Measurements from ENCODE around the gene GNS.
"Not testable (repeated sequence)": the region's sequence is repeated elsewhere in the genome, so short reads cannot be mapped to it uniquely, and the experiment has no call there.

The GNS gene

GRCh38 chr12:64779354-64779974 is 20.3 kb upstream of the GNS start:
- no peak for DNase-seq

GRCh38 chr12:64775147-64775736 is 16.0 kb upstream of the GNS start:
- not testable (repeated sequence) for DNase-seq

- DNase-seq = no peak
Observed at GRCh38 chr12:64773386-64773785, 14.2 kb upstream of the GNS start.

DNA sequence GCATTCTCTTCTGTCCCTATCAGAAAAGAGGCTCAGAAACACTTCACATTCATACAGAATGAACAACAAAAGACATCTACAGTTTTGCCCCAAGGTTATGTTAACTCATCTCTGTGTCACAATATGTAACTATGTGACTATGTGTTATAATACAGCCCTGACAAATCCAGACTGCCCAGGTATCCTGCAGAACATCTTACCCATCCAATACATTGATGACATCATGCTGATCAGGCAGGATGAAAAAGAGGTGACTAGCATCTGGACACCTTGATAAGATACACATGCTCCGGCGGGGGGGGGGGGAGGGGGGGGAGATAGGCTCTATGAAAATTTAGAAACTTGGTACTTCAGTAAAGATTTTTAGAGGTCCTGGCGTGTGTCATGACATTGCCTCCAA is 8.3 kb upstream of the GNS start:
- no peak for DNase-seq

- DNase-seq = no peak
Observed at GRCh38 chr12:64760808-64761573, 1.8 kb upstream of the GNS start.

GRCh38 chr12:64757771-64758170 is 1.4 kb downstream of the GNS start:
- no peak for DNase-seq

DNA sequence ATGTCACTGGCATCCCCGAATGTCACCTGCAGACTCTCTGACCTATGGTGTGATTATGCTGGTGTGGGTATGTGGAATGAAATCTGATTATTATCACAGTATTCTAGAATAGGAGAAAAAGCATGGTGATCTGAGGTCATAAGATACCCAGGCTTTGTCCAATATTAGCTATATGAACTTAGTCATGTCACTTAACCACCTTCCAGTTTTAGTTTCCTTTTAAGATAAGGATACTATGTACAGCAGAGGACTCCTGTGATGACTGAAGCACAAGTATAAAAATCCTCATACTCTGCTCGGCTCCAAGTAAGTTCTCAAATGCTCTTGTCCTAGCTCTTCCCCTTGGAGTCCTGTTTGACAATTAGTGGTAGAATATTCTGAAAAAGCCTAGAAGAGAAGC is 2.8 kb downstream of the GNS start:
- no peak for DNase-seq

- no peak for DNase-seq
Observed at GRCh38 chr12:64753427-64753826, 5.8 kb downstream of the GNS start.

DNA sequence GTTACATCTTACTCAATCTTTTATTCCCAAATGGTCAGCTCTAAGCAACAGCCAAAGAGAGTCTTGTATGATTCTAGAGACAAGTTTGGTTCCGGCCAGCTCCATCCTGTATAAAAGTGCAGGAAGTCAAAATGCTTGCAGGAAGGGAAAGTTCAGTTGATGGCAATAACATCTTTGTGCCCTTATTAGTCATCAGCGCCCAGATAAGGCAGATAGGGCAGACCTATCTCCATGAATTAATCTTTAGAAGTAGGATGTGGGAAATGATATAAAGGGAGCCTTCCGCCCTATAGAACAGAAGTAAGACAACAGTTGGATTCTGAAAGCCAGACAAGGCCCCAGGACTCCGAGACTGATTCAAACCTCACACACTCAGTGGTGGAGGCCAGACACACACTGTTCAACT is 6.4 kb downstream of the GNS start:
- no peak for DNase-seq

- DNase-seq = no peak
Observed at GRCh38 chr12:64752032-64752431, 7.2 kb downstream of the GNS start.

GRCh38 chr12:64749461-64750200 is 9.6 kb downstream of the GNS start:
- no peak for DNase-seq

DNA sequence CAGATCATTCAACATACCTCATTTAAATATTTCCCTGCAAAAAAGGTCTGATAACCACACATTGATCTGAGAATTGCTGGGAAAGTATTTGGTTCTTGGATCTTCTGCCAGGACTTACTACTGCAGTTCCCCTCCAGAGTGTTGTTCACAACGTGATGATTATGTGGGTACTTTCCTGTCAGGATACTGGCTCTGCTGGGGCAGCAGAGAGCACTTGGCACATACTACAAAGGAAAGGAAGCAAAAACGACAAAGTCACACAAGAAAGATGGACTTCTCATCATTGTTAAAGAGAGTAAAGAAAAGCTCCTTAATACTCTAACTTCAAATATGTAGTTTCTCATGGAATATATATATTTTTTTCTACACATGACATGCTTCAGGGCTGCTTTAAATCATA is 11.5 kb downstream of the GNS start:
- no peak for DNase-seq

GRCh38 chr12:64746663-64747062 is 12.5 kb downstream of the GNS start:
- no peak for DNase-seq

DNA sequence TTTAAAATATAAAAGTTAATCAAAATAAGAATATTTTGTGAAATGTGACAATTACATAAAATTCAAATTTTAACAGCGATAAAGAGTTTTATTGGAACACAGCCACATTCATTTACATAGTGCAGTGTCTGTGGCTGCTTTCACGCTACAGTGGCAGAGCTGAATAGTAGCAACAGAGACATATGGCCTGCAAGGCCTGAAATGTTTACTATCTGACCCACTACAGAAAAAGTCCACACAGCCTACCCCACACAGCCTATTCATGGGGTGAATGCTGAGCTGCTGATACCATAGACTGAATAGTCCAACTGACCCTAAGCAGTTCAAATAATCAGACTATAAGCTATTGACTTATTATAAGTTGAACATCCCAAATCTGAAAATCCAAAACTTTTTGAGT is 13.2 kb downstream of the GNS start:
- no peak for DNase-seq

DNA sequence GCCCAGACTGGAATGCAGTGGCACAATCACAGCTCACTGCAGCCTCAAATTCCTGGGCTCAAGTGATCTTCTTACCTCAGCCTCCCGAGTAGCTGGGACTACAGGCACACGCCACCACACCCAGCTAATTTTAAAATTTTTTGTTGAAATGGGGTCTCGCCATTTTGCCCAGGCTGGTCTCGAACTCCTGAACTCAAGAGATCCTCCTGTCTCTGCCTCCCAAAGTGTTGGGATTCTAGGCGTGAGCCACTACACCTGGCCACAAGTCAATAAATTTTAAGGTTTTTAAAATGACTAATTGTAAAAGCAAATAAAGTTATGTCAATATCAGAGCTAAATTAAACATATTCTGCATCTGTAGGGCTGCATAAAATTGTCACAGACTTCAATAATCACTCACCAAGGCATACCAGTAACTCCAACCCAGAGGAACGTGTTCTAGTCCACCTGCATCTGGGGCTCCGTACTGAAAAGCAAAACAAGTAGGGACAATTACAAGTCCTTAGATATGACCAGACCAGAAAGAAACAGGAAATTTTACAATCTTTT is 13.9 kb downstream of the GNS start:
- DNase-seq = no peak

DNA sequence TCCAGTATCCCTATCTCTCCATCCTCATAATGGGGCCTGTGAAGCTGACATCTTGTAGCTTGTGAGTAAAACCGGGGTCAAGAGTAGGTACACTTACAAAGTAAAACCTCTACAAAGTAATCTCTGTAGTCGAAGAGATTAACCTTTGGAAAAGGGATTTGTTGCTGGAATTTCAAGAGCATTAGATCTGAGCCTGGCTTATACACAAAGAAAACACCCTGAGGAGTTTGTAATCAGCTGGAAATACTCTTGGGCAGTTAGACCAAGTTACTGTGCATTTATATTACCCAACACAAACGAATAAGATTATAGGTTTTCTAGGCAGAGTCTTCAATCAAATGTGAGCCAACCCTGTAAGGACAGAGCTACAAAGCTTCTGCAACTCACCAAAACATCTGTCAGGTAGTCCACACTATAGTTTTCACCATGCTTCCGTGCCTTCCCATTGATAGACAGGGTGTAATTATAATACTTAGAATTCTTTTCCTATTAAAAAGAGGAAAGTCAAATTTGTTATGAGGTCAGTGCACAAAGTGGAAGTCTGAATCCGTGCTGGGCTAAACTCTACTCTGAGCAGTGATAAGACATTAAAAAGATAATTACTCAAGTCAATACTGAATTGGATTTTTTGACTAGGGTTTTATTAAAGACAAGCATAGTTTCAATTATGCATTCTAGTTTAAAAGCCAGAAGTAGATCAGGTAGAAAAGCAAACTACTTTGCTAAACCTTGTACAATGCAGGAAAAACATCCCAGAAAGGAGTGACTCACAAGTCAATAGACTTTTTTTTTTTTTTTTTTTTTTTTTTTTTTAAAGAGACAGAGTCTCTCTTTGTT is 14.6 kb downstream of the GNS start:
- no peak for DNase-seq

DNA sequence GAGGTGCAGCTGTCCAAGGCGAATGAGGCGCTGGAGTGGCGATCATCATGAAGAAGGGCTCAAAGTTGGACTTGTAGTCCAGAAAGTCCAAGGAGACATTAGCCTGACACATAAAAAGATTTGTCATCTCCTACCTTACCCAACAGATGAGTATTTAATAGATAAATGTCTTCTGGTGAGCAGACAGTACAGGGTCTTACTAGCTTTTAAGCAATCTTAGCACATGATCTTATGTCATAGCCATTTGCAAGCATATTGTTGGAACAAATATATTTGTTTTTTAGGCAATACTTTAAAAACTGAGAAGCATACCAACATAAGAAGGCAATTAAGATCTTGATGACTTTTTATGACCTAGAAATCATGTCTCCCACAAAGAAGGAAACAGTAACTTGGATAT is 16.0 kb downstream of the GNS start:
- no peak for DNase-seq

DNA sequence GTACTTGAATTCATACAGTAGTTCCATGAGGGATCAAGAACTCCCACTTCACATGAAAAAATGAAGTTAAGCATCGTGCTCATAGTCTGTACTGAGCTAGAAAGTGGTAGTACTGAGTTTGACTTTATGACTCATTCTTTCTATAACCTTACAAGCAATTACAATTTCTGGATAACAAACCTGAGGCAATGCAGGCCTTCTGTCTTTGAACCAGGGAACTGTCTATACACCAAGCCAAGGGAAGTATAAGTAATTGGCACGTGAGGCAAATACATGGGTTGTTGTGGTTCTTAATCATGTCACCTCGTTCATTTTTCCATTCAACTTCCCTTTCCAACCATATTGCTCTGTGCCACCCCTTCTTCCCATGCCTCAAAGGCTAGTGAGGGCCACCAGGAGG is 16.8 kb downstream of the GNS start:
- DNase-seq = no peak

DNA sequence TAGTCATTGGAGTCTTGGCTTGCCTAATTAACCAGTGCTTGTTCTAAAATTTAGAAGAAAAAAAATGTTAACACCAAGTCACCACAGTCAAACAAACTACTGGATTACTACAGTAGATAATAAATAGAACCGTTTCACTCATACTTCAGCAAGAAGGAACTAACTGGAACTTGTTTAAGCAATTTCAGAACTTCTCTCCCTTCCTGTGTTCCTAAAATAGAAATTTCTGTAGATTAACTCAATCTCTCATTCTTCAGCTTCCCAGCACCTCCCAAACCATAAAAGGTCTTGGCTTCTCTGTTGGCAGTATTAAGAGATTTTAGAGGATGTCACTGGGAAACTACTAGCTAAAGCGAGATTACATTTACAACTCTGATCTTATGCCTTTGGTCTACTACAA is 18.6 kb downstream of the GNS start:
- DNase-seq = no peak

DNA sequence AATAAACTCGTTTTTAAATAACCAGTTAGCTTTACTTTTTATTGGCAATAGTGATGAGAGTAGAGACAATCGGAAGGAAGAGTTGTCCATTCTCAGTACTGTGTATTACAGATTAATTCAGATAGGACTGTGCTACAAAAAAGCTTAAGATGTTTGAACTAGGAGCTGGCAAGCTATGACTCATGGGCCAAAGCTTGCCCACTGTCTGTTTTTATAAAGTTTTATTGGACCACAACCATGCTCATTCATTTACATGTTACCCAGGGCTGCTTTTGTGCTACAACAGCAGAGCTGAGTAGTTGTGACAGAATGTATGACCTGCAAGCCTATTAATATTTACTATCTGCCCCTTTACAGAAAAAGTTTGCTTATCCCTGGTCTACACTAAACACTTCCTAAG is 19.4 kb downstream of the GNS start:
- no peak for DNase-seq

- peak in 1 of 2 experiments; percentile 24 for DNase-seq
Observed at GRCh38 chr12:64737539-64737938, 21.7 kb downstream of the GNS start.

- no peak for DNase-seq
Observed at GRCh38 chr12:64736771-64737170, 22.4 kb downstream of the GNS start.

DNA sequence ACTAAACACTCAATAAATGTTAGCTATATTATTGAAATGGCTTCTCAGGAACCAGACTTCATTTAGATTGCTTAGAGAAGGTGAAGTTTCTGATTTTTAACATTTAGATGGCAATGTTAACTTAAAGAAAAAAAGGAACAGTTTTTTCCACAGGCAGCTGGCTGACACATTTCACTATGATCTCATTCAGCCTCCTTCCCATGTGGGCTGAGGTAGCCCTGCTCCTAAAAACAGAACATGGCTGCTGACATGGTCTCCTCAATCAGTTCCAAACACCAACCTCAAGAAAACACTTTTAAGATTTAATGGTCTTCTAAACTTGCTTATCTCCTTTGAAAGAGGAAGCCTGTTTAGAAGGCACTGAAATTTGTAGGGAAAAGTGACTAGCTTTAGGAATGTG is 23.8 kb downstream of the GNS start:
- no peak for DNase-seq

Measured in activated T-cell treated with anti-CD3 and anti-CD28 coated beads, Interleukin-2, amount 50 U/mL, for 48 hours (primary cell).